DND-41 (cell line): ENCODE data around the gene PTPRC.

Experiments used
- ATAC-seq: fragments of 200-7000 bp; cut with Tn5 transposase; 3 replicates; pipeline ENCODE4 v1.9.1; 2021; ENCODE audit warnings: low read depth; ENCODE audit not compliant: insufficient read depth
- DNase-seq: peaks from one replicate; pipeline ENCODE4 v3.0.0-alpha.2; 2020
- H2AFZ ChIP-seq: 2 replicates; pipeline ENCODE4 v1.6.0; 2012; ENCODE audit warnings: low read depth, low read length
- H3K27ac ChIP-seq: 2 replicates; pipeline ENCODE4 v1.5.1; 2012; ENCODE audit warnings: low read length, inconsistent platforms
- H3K27me3 ChIP-seq: fragments of 200-600 bp; sonication (generic); 2 replicates; pipeline ENCODE4 v1.6.0; 2012; ENCODE audit warnings: low read length, mild to moderate bottlenecking, inconsistent platforms; ENCODE audit not compliant: insufficient read depth, poor library complexity
- H3K36me3 ChIP-seq: 2 replicates; pipeline ENCODE4 v1.5.1; 2012; ENCODE audit warnings: low read length, inconsistent platforms; ENCODE audit not compliant: insufficient read depth
- H3K4me1 ChIP-seq: 2 replicates; pipeline ENCODE4 v1.5.1; 2012; ENCODE audit warnings: mild to moderate bottlenecking, low read length; ENCODE audit not compliant: insufficient read depth
- H3K4me2 ChIP-seq: 2 replicates; pipeline ENCODE4 v1.6.0; 2012; ENCODE audit warnings: mild to moderate bottlenecking, moderate library complexity, low read length, inconsistent platforms; ENCODE audit not compliant: insufficient read depth
- H3K4me3 ChIP-seq, 2 experiments: fragments of 200-600 bp in 1 of 2; shearing (Covaris generic) in 1 of 2; 2 replicates each; pipeline ENCODE4 v1.5.1; 2012 to 2016; ENCODE audit warnings: inconsistent platforms in 2 of 2, low read length in 2 of 2, mild to moderate bottlenecking in 2 of 2, low read depth in 1 of 2, moderate library complexity in 1 of 2
- H3K79me2 ChIP-seq: 2 replicates; pipeline ENCODE4 v1.6.0; 2012; ENCODE audit warnings: low read length, inconsistent platforms; ENCODE audit not compliant: insufficient read depth
- H3K9ac ChIP-seq: 2 replicates; pipeline ENCODE4 v1.6.0; 2012; ENCODE audit warnings: low read depth, mild to moderate bottlenecking, inconsistent platforms, low read length, moderate library complexity
- H3K9me3 ChIP-seq: 2 replicates; pipeline ENCODE4 v1.5.1; 2012; ENCODE audit warnings: low read length, moderate library complexity, mild to moderate bottlenecking, inconsistent platforms; ENCODE audit not compliant: insufficient read depth, severe bottlenecking
- H4K20me1 ChIP-seq: 2 replicates; pipeline ENCODE4 v1.6.0; 2012; ENCODE audit warnings: low read length; ENCODE audit not compliant: insufficient read depth
- CTCF ChIP-seq: IDR thresholded peaks from 2 replicates; pipeline ENCODE4 v1.5.1; 2012; ENCODE audit warnings: borderline replicate concordance, low read length, moderate library complexity, mild to moderate bottlenecking; ENCODE audit not compliant: poor library complexity, severe bottlenecking; ENCODE audit errors: extremely low read depth
- EZH2 ChIP-seq: IDR thresholded peaks from 3 replicates; pipeline ENCODE4 v1.6.1; 2012; ENCODE audit warnings: borderline replicate concordance, low read depth, mild to moderate bottlenecking, moderate library complexity, low read length, inconsistent platforms; ENCODE audit not compliant: severe bottlenecking

The PTPRC gene

GRCh38 chr1:198723127-198723526 lies 84.3 kb downstream of the PTPRC start:
- ATAC-seq (no peak), DNase-seq (no peak)
- Histone ChIP-seq H2AFZ (no peak overlapping the region), H3K36me3 (peaks cover 13% of the 10 kb centered on the region; the same call in 1 of the 2 replicates), H3K9ac (no peak overlapping the region), H3K4me1 (no peaks in the 10 kb centered on the region), H3K27ac (no peak overlapping the region), H3K27me3 (no peaks in the 10 kb centered on the region), H3K9me3 (no peaks in the 10 kb centered on the region), H3K4me2 (no peak overlapping the region), H3K4me3 (no peak overlapping the region), H4K20me1 (no peaks in the 10 kb centered on the region), H3K79me2 (no peaks in the 10 kb centered on the region)
- TF ChIP-seq CTCF = no peak
- no peak for TF ChIP-seq EZH2

GRCh38 chr1:198725090-198725489 lies 86.2 kb downstream of the PTPRC start:
- Histone ChIP-seq H2AFZ (no peak overlapping the region), H3K36me3 (peaks cover 15% of the 10 kb centered on the region; the same call in 1 of the 2 replicates)
- no peak for TF ChIP-seq EZH2
- no peak for TF ChIP-seq CTCF

GRCh38 chr1:198726455-198726854 lies 87.6 kb downstream of the PTPRC start:
- no peak for TF ChIP-seq CTCF
- no peak for ATAC-seq
- Histone ChIP-seq H3K4me2 (no peak overlapping the region), H3K79me2 (no peaks in the 10 kb centered on the region), H3K9me3 (no peaks in the 10 kb centered on the region), H3K27me3 (no peaks in the 10 kb centered on the region), H2AFZ (no peak overlapping the region), H3K9ac (no peak overlapping the region), H3K4me3 (no peak overlapping the region), H3K27ac (no peak overlapping the region), H3K36me3 (peaks cover 18% of the 10 kb centered on the region; the same call in 1 of the 2 replicates), H3K4me1 (no peaks in the 10 kb centered on the region), H4K20me1 (no peaks in the 10 kb centered on the region)
- DNase-seq = no peak

More at GRCh38 chr1:198725090-198725489, 86.2 kb downstream of the PTPRC start:
- no peaks in the 10 kb centered on the region for H3K4me1 ChIP-seq
- no peaks in the 10 kb centered on the region for H3K79me2 ChIP-seq
- no peak overlapping the region for H3K27ac ChIP-seq
- no peak overlapping the region for H3K4me3 ChIP-seq
- ATAC-seq (no peak), DNase-seq (no peak)
- no peaks in the 10 kb centered on the region for H3K27me3 ChIP-seq
- no peaks in the 10 kb centered on the region for H4K20me1 ChIP-seq
- H3K9ac ChIP-seq = no peak overlapping the region
- no peak overlapping the region for H3K4me2 ChIP-seq
- no peaks in the 10 kb centered on the region for H3K9me3 ChIP-seq

GRCh38 chr1:198729195-198729863 lies 90.5 kb downstream of the PTPRC start:
- H3K27ac ChIP-seq = no peak overlapping the region
- no peak overlapping the region for H3K9ac ChIP-seq
- H3K4me1 ChIP-seq = no peaks in the 10 kb centered on the region
- H3K9me3 ChIP-seq = no peaks in the 10 kb centered on the region
- no peak overlapping the region for H3K4me2 ChIP-seq
- no peak for TF ChIP-seq EZH2
- TF ChIP-seq CTCF = no peak
- DNase-seq = no peak
- no peaks in the 10 kb centered on the region for H4K20me1 ChIP-seq
- H2AFZ ChIP-seq = no peak overlapping the region
- no peak for ATAC-seq
- H3K36me3 ChIP-seq = peaks cover 26% of the 10 kb centered on the region
- no peaks in the 10 kb centered on the region for H3K79me2 ChIP-seq
- no peaks in the 10 kb centered on the region for H3K27me3 ChIP-seq
- no peak overlapping the region for H3K4me3 ChIP-seq
